IMR-90 (cell line): Measurements from ENCODE around the gene LINC00305. TPM values are rescaled to one million over a fixed set of nuclear protein-coding genes. Genes with fewer than 3 reads are reported as not detected.

ENCODE experiments used
- ATAC-seq: fragments of 200-7000 bp; cut with Tn5 transposase; 2 replicates; pipeline ENCODE4 v1.9.1; 2020; ENCODE audit warnings: low read depth, mild to moderate bottlenecking, moderate library complexity
- BruUV-seq: library from RNA; stranded (reverse); fragments of 400-500 nt; replicated peaks from 2 replicates; lab custom pipeline; 2021; lab: Mats Ljungman, UMichigan
- CTCF ChIA-PET: fragments of 300-600 bp; formaldehyde crosslinking; extraction: SDS; loops from one replicate; lab custom pipeline; 2021; ENCODE audit warnings: antibody characterized with exemption; lab: Yijun Ruan, JAX
- POLR2A ChIA-PET: fragments of 300-600 bp; sonication (Branson Sonifier 250); formaldehyde crosslinking; loops from one replicate; lab custom pipeline; 2022; ENCODE audit warnings: antibody characterized with exemption; ENCODE audit not compliant: unreplicated experiment; lab: Charles Lee
- DNase-seq: peaks from one replicate; pipeline ENCODE4 v3.0.0; 2013
- H2AFZ ChIP-seq: replicated peaks from 2 replicates; pipeline ENCODE3; 2013; ENCODE audit warnings: low read length, mild to moderate bottlenecking; ENCODE audit not compliant: poor library complexity
- H2AK5ac ChIP-seq: 2 replicates; pipeline ENCODE4 v1.6.1; 2013; ENCODE audit warnings: low read depth, low read length, inconsistent platforms
- H2AK9ac ChIP-seq: replicated peaks from 2 replicates; pipeline ENCODE3; 2013; ENCODE audit warnings: mild to moderate bottlenecking, low read depth, low read length, moderate library complexity; ENCODE audit not compliant: poor library complexity
- H2BK120ac ChIP-seq: 2 replicates; pipeline ENCODE4 v1.6.1; 2013; ENCODE audit warnings: low read depth, low read length, inconsistent platforms
- H2BK15ac ChIP-seq: 3 replicates; pipeline ENCODE4 v1.6.1; 2013; ENCODE audit warnings: low read depth, low read length, inconsistent platforms
- H2BK20ac ChIP-seq: 2 replicates; pipeline ENCODE4 v1.6.1; 2013; ENCODE audit warnings: low read depth, mild to moderate bottlenecking, inconsistent platforms, low read length, moderate library complexity
- H2BK5ac ChIP-seq: 2 replicates; pipeline ENCODE4 v1.6.1; 2013; ENCODE audit warnings: mild to moderate bottlenecking, low read depth, low read length, inconsistent platforms; ENCODE audit not compliant: poor library complexity, severe bottlenecking
- H3K14ac ChIP-seq: replicated peaks from 2 replicates; pipeline ENCODE4 v1.6.1; 2013; ENCODE audit warnings: low read depth, low read length, inconsistent platforms
- H3K18ac ChIP-seq: 2 replicates; pipeline ENCODE4 v1.6.1; 2013; ENCODE audit warnings: low read depth, low read length, control low read depth
- H3K23ac ChIP-seq: 2 replicates; pipeline ENCODE4 v1.6.1; 2013; ENCODE audit warnings: low read depth, low read length, inconsistent platforms
- H3K27ac ChIP-seq: 2 replicates; pipeline ENCODE4 v1.5.1; 2013; ENCODE audit warnings: mild to moderate bottlenecking, control low read depth, low read length; ENCODE audit not compliant: insufficient read depth
- H3K27me3 ChIP-seq: 2 replicates; pipeline ENCODE4 v1.6.1; 2013; ENCODE audit warnings: low read length; ENCODE audit not compliant: control insufficient read depth, insufficient read depth
- H3K36me3 ChIP-seq: 2 replicates; pipeline ENCODE4 v1.6.1; 2013; ENCODE audit warnings: low read length, mixed read lengths; ENCODE audit not compliant: control insufficient read depth, insufficient read depth
- H3K4ac ChIP-seq: 2 replicates; pipeline ENCODE4 v1.6.1; 2013; ENCODE audit warnings: low read depth, low read length, inconsistent platforms
- H3K4me1 ChIP-seq: 2 replicates; pipeline ENCODE4 v1.6.1; 2013; ENCODE audit warnings: low read length, mixed read lengths; ENCODE audit not compliant: control insufficient read depth, insufficient read depth
- H3K4me2 ChIP-seq: 2 replicates; pipeline ENCODE4 v1.6.1; 2013; ENCODE audit warnings: low read depth, mild to moderate bottlenecking, control low read depth, low read length, moderate library complexity
- H3K4me3 ChIP-seq: 2 replicates; pipeline ENCODE4 v1.5.1; 2013; ENCODE audit warnings: low read depth, mild to moderate bottlenecking, control low read depth, low read length, moderate library complexity; ENCODE audit not compliant: insufficient read depth
- H3K56ac ChIP-seq: 2 replicates; pipeline ENCODE4 v1.6.1; 2013; ENCODE audit warnings: low read length, inconsistent platforms; ENCODE audit not compliant: insufficient read depth; ENCODE audit errors: extremely low read depth
- H3K79me1 ChIP-seq, 2 experiments: 2 replicates each; pipeline ENCODE4 v1.6.1; 2013; ENCODE audit warnings: low read length in 2 of 2, inconsistent platforms in 1 of 2, low read depth in 1 of 2
- H3K9ac ChIP-seq: 2 replicates; pipeline ENCODE4 v1.6.1; 2013; ENCODE audit warnings: low read depth, low read length, control low read depth
- H3K9me1 ChIP-seq: 2 replicates; pipeline ENCODE4 v1.6.1; 2013; ENCODE audit warnings: low read length, inconsistent platforms; ENCODE audit not compliant: insufficient read depth
- H3K9me3 ChIP-seq: 2 replicates; pipeline ENCODE4 v1.6.1; 2013; ENCODE audit warnings: low read length; ENCODE audit not compliant: control insufficient read depth, insufficient read depth
- H4K20me1 ChIP-seq: 2 replicates; pipeline ENCODE4 v1.6.1; 2013; ENCODE audit warnings: low read length, inconsistent platforms; ENCODE audit not compliant: insufficient read depth
- H4K5ac ChIP-seq: 2 replicates; pipeline ENCODE4 v1.6.1; 2013; ENCODE audit warnings: mild to moderate bottlenecking, low read depth, low read length, control low read depth
- H4K8ac ChIP-seq, 2 experiments: 2 replicates each; pipeline ENCODE4 v1.6.1; 2013; ENCODE audit warnings: low read depth in 2 of 2, low read length in 2 of 2, control low read depth in 1 of 2, inconsistent platforms in 1 of 2
- H4K91ac ChIP-seq: 2 replicates; pipeline ENCODE4 v1.6.1; 2013; ENCODE audit warnings: low read depth, low read length, inconsistent platforms; ENCODE audit not compliant: insufficient read depth
- FOS ChIP-seq: fragments of 150-350 bp; IDR thresholded peaks from 2 replicates; pipeline ENCODE4 v1.6.1; 2016; ENCODE audit warnings: low read depth, low read length
- MAFK ChIP-seq: IDR thresholded peaks from 2 replicates; pipeline ENCODE4 v1.6.1; 2012; ENCODE audit warnings: low read depth, low read length, improper control_type of control experiment
- MXI1 ChIP-seq: IDR thresholded peaks from 2 replicates; pipeline ENCODE4 v1.6.1; 2012; ENCODE audit warnings: low read depth, mild to moderate bottlenecking, low read length, moderate library complexity, borderline replicate concordance
- WGBS, 2 experiments: methylation state at CpG; one replicate each; pipeline versions ENCODE4 v1.1.5 to v1.1.7; 2013; ENCODE audit warnings: missing lambda C conversion rate in 2 of 2; ENCODE audit not compliant: insufficient read length in 1 of 2; ENCODE audit errors: extremely low coverage in 2 of 2; 5-methylcytosine and 5-hydroxymethylcytosine counted together
- dilution Hi-C: fragments of 300-500 bp; cut with HindIII; formaldehyde crosslinking; loops from one replicate; pipeline ENCODE4 v1.14.3; 2018; ENCODE audit warnings: low sequenced_read_pairs; ENCODE audit not compliant: unreplicated experiment
- in situ Hi-C: fragments of 300-500 bp; cut with MboI; formaldehyde crosslinking; loops from 3 replicates; pipeline ENCODE4 v1.14.3; 2019; ENCODE audit warnings: low sequenced_read_pairs, inconsistent platforms, mixed read lengths
- intact Hi-C: fragments of 100-400 bp; cut with micrococcal nuclease; formaldehyde crosslinking; loops from 2 replicates; pipeline ENCODE4 v1.10.0; 2022
- polyA plus RNA-seq, 3 experiments: library from polyadenylated mRNA; depleted of rRNA; stranded (reverse); fragments of >200 nt; gene quantifications; 2 replicates each; pipeline ENCODE4 v1.2.3, GENCODE V29; 2012; ENCODE audit warnings: low replicate concordance in 1 of 3
- total RNA-seq: library from RNA; depleted of rRNA; stranded (reverse); fragments of >200 nt; gene quantifications from 2 replicates; pipeline ENCODE4 v1.2.3, GENCODE V29; 2012
- TF ChIP-seq, protein P1 (sequence below): conservative IDR thresholded peaks from 2 replicates; pipeline ENCODE4 v1.5.1; 2012; ENCODE audit warnings: mild to moderate bottlenecking, low read depth, low read length, improper control_type of control experiment

The LINC00305 gene
- total and polyA plus RNA-seq, 2 of the 4 experiments (the other 2 are of a cell fraction) = not detected

DNA sequence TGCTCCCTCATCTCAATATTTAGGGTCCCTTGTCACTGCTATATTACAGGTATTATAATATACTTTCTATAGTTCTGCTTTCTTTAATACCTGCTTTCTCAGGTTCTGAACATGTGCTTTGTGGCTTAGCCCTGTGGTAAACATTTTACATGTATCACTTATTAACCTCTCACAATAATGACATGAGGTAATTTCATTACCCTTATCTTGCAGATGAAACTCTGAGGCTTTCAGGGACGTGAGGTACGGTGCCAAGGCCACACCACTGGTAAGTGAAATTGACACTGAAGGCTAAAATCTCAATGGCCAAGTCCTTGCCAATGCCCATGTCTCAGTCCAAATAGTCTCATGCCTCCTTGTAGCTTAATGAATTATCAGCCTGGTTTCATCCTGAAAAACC, 21.7 kb downstream of the LINC00305 start:
- Histone ChIP-seq H3K4me3 (no peak overlapping the region), H3K9me1 (no peaks in the 10 kb centered on the region), H3K18ac (no peak overlapping the region), H2AK9ac (no peak overlapping the region), H3K4me2 (no peak overlapping the region), H2AK5ac (no peak overlapping the region), H2AFZ (no peak overlapping the region), H3K27ac (no peak overlapping the region), H3K56ac (no peak overlapping the region), H4K8ac (no peak overlapping the region), H2BK120ac (no peak overlapping the region), H3K9me3 (peaks cover 9% of the 10 kb centered on the region), H2BK20ac (no peak overlapping the region), H3K23ac (no peak overlapping the region), H3K4me1 (no peaks in the 10 kb centered on the region), H2BK5ac (no peak overlapping the region), H3K36me3 (no peaks in the 10 kb centered on the region), H3K9ac (no peak overlapping the region), H2BK15ac (no peak overlapping the region), H4K5ac (no peak overlapping the region), H4K20me1 (no peaks in the 10 kb centered on the region), H3K14ac (no peak overlapping the region), H3K27me3 (no peaks in the 10 kb centered on the region), H3K79me1 (no peaks in the 10 kb centered on the region), H3K4ac (no peak overlapping the region), H4K91ac (no peak overlapping the region)
- ATAC-seq = no peak
- DNase-seq = no peak
- ChIA-PET POLR2A (no interaction called here), CTCF (no interaction called here)
- dilution Hi-C loops = no loop called here
- BruUV-seq = no TSS peak
- intact Hi-C loops = no loop called here
- TF ChIP-seq FOS (no peak), MAFK (no peak), MXI1 (no peak)
- TF ChIP-seq, protein P1, sequence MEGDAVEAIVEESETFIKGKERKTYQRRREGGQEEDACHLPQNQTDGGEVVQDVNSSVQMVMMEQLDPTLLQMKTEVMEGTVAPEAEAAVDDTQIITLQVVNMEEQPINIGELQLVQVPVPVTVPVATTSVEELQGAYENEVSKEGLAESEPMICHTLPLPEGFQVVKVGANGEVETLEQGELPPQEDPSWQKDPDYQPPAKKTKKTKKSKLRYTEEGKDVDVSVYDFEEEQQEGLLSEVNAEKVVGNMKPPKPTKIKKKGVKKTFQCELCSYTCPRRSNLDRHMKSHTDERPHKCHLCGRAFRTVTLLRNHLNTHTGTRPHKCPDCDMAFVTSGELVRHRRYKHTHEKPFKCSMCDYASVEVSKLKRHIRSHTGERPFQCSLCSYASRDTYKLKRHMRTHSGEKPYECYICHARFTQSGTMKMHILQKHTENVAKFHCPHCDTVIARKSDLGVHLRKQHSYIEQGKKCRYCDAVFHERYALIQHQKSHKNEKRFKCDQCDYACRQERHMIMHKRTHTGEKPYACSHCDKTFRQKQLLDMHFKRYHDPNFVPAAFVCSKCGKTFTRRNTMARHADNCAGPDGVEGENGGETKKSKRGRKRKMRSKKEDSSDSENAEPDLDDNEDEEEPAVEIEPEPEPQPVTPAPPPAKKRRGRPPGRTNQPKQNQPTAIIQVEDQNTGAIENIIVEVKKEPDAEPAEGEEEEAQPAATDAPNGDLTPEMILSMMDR = no peak
- 20% methylated on average over 2 of the region's 2 CpGs; no CpG with 5 or more reads in 1 of the 2 experiments for WGBS, 2 experiments
- in situ Hi-C loops = loop anchor here (25.0 kb wide), 1 partner anchor 110 kb away; no protein-coding TSS in a partner anchor
